Activated CD4-positive, alpha-beta T cell treated with anti-CD3 and anti-CD28 coated beads, Interleukin-2, amount 50 U/mL, for 48 hours (primary cell): ENCODE results near the gene PATL2.
"Not testable (repeated sequence)": the region's sequence is repeated elsewhere in the genome, so short reads cannot be mapped to it uniquely, and the experiment has no call there.

Experiments used
- DNase-seq, 2 experiments: peaks; one replicate each; pipeline ENCODE4 v3.0.0-alpha.2; 2020

PATL2 gene

GRCh38 chr15:44711096-44711742, at the start of gene PATL2, which contains the start of gene B2M:
PATL2 (minus strand) TSS chr15:44711323; CDS start chr15:44676490, 34,833 bp downstream.
B2M (plus strand) TSS chr15:44711517; CDS start chr15:44711547, 30 bp downstream.
- DNase-seq = peak; percentile 94 to 96

GRCh38 chr15:44753345-44753744, 42.2 kb upstream of the PATL2 start:
- no peak for DNase-seq

GRCh38 chr15:44743454-44743853, 32.3 kb upstream of the PATL2 start:
- not testable (repeated sequence) for DNase-seq

- DNase-seq = not testable (repeated sequence)
Observed at GRCh38 chr15:44739222-44739847, 28.2 kb upstream of the PATL2 start.

- no peak for DNase-seq
Observed at GRCh38 chr15:44738340-44738984, 27.3 kb upstream of the PATL2 start.

DNA sequence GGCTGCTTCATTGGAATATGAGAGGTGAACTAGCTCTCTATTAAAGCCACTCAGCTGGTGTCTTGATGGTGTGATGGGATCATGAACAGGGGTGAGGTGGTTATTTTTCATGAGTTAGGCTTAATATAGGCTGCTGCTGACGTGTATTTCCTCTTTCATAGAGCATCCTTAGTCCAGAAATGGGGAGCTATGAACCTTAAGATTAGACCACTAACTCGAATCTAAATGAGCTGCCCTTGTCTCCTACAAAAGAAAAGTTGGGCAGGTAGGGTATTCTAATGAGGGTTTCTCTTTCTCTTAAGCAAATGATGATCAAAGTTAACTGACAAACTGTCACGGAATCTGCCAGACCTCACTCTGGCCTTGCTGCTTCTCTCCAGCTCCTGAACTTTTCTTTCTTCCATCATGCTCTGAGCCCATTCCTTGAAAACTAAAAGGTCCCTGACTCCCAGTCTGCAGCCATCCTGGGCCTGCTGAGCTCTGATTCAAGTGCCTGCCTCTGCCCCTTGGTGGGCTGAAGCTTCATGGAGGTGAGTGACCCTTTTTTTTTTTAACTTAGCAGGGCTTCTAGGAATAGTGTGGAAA, 25.1 kb upstream of the PATL2 start, which contains the start of gene TRIM69:
Gene TRIM69 (plus strand): TSS at position 348 of the 585 bp plus-strand sequence. CDS start 177 bp downstream, at position 525.
- no peak for DNase-seq

GRCh38 chr15:44735482-44736180, 24.5 kb upstream of the PATL2 start:
- DNase-seq = peak; percentile 69 to 76

GRCh38 chr15:44734839-44735481, 23.8 kb upstream of the PATL2 start:
- DNase-seq = no peak

DNA sequence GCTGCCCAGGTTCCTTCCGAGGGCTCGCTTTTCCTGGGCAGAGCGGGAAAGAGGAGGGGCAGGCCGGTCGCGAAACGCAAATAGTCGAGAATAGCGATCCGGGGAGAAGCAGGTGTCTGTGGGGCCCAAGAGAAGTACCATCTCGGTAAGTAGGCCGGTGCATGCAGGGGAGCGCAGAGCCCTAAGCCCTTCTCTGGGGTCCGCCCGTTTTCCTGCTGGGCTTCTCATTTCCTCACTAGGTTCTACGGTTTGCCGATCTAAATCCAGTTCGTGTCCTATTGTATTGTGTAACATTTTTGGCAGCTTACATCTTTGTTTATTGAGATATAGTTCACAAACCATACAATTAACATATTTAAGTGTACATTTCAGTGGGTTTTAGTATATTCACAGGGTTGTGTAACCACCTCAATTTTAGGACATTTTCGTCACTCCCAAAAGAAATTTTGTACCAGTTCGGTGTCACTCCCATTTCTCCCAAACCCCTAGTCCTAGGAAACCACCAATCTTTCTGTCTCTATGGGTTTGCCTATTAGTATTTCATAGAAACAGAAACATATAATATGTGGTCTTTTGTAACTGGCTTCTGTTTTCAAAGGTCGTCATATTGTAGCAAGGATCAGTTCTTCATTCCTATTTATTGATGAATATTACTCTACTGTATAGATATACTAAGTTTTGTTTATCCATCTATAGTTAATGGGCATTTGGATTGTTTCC, 18.4 kb upstream of the PATL2 start:
- peak in 1 of 2 experiments; percentile 58 for DNase-seq

DNA sequence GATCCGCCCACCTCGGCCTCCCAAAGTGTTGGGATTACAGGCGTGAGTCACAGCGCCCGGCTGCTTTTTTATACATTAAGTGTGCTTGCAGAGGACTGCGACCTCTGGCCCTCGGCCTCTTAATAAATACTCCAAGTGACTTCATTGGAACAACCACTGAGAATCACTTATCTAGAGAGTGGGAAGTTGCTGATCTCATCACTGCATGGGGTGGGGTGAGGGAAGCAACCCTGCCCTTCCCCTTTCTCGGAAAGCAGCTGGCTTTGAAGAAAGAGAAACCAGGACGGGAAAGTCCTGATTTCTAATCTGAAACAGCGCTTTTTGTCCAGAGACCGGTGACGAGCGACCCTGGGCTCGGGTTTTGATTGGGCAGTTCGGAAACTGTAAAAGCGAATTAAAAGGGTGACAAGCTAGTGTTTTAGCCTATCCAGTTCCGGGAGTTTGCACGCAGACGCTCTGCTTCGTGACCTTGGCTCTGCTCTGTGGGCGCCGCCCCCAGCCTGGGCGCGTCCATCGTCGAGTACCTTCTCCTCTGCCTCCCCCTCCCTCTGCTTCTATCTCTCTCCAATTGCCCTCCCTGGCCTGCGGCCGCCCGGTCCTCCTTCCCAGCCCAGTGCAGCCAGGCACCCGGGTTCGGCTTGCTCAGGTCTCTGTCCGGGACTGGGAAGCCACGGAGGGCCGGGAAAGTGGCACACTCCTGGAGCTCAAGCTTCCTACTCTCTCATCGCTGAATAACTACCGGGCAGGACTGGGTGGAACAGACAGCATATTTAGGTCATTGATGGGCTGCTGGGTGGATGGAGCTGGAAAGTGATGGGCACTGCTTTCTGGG, 17.7 kb upstream of the PATL2 start:
- DNase-seq = peak; percentile 92 to 95

- not testable (repeated sequence) for DNase-seq
Observed at GRCh38 chr15:44728232-44728575, 17.1 kb upstream of the PATL2 start.

DNA sequence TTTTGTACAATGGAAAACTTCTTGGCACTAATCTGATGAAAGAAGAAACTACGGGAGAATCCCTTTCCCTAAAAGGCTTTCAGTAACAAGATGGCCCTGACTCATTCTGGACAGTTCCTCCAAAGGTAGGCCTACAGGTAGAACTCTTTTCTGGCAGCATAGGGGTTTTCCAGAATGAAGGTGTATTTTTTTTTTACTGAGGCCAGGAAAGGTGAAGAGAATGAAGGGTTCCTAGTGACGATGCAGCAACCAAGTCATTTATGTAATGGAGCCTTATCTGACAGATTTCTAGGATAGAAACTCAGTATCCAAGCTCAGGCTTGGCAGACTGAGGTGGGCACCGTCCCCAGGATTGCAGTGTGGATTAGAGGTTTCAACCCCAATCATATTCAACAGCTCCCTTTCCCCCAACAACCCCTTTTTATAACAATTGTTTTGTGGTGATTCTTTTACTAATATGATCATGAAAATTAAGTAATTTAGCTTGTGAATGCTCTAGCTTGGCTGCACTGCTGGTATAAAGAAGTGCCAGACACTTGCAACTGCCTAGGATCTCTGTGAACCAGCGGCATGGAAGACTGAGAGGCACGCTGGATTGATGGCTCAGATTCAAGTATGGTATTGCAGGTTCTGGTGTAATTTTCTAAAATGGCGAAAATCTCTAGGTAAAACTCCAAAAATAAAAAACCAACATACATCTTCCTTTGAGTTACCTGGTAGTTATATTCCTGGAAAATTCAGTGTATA, 16.5 kb upstream of the PATL2 start:
- DNase-seq = no peak

DNA sequence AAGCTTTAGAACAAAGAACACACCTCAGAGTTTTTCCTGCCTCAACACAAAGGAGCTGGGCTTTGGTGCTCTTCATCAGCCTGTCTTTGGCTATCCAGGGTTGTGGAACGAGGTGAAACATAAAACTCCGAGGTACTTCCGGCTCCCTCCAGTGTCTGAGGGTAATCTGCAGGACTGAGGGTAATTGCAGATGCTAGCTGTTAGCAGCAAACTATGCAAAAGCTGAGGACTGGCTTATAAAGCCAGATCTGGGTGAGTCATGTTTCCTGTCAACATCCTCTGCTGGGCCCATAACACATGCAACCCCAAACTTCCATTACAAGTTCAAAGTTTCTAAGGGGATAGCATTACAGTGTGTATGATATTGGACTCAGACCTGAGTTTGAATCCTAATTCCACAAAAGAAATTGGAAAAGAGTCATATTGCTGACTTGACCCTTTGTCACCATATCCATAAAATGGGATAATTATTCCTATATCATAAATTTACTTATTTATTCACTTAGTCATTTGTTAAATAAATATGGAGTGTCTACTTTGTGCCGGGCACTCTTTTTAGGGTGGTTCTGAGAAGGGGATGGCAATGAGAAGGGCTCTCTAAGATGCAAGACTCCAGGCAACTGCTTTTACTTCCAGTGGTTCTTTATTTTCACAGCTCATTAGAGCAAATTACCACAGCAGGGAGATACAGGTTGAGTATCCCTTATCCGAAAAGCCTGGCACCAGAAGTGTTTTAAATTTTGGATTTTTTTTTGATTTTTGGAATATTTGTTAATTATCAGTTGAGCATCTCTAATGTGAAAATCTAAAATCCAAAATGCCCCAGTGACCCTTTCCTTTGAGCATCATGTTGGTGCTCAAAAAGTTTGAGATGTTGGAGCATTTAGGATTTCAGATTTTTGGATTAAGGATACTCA, 15.7 kb upstream of the PATL2 start:
- DNase-seq = peak; percentile 59 to 68

DNA sequence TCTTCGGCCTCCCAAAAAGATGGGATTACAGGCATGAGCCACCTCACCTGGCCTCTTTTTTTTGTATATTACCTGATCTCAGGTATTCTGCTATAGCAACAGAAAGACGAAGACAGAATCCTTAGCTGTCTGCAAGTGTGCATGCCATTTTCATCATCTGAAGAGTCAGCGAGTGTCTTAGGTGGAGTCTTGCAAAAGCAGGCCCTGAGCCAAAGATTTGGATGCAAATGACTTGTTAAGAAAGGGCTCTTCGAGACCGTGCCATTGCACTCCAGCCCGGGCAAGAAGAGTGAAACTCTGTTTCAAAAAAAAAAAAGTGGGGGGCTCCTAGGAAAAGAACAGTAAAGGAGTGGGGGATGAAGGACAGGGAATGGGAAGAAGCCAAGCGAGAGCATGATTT, 15.0 kb upstream of the PATL2 start:
- DNase-seq = no peak

DNA sequence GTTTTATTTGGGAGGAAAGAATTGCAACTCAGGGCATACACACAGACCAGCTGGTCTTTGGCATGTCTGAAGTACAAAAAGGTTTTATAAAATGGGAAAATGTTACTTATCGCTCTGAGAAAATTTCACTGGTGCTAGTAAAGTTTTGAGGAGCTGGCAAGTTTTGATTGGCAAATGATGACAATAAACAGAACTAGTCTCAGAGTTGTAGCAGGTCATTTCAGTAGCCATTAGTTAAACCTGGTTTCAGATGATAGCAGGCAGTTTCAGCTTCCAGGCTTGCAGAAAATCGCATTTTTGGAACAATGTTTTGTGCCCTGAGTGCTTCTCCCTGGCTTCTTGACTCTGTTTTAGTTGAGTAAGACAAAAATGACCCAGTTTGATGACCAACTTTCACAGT, 10.9 kb upstream of the PATL2 start:
- no peak for DNase-seq

DNA sequence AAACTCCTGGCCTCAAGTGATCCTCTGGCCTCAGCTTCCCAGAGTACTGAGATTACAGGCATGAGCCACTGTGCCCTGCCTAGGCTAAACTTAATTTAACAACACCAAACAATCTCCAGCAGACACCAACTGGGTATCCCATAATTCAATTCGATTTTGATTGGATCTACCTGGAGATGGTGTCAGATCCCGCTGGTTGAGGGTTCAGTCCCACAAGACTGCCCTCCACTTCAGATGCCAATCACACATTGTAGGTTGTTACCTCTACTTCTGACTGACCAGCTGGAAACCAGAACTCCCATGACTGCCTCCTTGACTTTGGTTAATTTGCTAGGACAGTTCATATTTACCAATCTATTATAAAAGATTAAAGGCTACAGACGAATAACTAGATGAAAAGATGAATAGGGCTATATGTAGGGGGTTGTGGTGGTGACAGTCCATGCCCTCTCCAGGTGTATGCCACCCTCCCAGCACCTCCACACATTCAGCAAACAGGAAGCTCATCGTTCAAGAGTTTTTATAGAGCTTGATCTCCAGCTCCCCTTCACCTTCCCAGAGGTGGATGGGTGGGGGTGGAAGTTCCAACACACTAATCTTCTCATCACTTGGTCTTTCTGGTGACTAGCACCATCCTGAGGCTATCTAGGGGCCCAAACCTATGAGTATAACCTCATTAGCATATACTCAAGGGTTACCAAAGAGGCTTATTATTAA, 9.5 kb upstream of the PATL2 start:
- peak in 1 of 2 experiments; percentile 50 for DNase-seq

DNA sequence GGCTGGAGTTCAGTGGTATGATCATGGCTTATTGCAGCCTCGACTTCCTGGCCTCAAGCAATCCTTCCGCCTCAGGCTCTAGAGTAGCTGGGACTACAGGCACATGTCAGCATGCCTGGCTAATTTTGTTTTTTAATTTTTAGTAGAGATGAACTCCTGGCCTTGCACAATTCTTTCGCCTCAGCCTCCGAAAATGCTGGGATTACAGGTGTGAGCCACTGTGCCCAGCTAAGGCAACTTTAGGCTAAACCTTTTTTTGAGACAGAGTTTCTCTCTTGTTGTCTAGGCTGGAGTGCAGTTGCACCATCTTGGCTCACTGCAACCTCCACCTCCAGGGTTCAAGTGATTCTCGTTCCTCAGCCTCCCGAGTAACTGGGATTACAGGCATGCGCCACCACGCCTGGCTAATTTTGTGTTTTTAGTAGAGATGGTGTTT, 8.9 kb upstream of the PATL2 start:
- DNase-seq = peak in 1 of 2 experiments; percentile 51
